ENCODE measurements around the gene NQO2. TPM values are rescaled to one million over a fixed set of nuclear protein-coding genes. Genes with fewer than 3 reads are reported as not detected.

The NQO2 gene
- total RNA-seq, 1 donor from 2014 or later: 9.4 TPM

DNA sequence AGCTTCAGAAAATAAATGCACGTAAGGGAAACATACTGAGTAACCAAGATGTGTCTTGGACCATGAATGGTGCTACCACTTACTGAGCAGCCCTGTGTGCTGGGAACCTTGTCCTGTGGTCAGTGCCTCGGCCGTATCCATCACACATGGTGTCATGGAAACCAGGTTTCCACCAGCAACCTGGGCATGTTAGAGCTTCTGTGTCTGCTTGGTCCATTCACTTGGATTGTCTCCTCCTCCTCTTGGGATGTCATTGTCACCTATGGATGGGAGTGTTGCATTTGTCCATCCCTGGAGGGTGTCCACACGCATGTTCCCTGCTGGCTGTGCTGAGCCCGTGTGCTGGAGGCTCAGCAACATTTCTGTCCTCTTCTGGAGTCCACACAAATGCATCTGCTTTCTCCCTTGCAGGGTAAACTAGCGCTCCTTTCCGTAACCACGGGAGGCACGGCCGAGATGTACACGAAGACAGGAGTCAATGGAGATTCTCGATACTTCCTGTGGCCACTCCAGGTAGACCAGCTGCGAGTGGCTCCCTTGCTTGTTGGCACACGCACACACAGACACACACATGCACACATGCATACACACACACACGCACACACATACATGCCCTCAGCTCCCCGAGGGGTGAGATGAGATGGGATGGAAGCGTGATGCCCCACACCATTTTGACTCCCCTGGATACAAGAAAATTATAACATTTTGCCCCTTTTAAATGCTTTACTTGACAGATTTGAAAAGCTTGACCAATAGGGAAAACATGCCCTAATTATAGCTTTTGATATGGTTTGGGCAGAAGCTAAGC, 17.0 kb downstream of the NQO2 start:
- Histone ChIP-seq H3K4me2 (ENCODE audit: low read length) (no peak overlapping the region), H2AFZ (ENCODE audit: low read depth, low read length) (no peak overlapping the region), H3K4me3 (ENCODE audit: insufficient read depth, low read depth, low read length) (no peak overlapping the region), H3K9ac (ENCODE audit: low read length) (no peak overlapping the region), H3K79me2 (ENCODE audit: insufficient read depth, low read length) (no peaks in the 10 kb centered on the region), H3K27ac (ENCODE audit: low read depth, low read length) (no peak overlapping the region), H4K20me1 (ENCODE audit: insufficient read depth, low read length) (no peaks in the 10 kb centered on the region), H3K36me3 (ENCODE audit: insufficient read depth, low read length) (peaks cover 7% of the 10 kb centered on the region), H3K27me3 (ENCODE audit: insufficient read depth, low read length) (no peaks in the 10 kb centered on the region), H3K4me1 (ENCODE audit: insufficient read depth, low read length) (peaks cover 4% of the 10 kb centered on the region), H3K9me3 (ENCODE audit: insufficient read depth, low read depth, low read length) (peaks cover 5% of the 10 kb centered on the region)
- H3K4me3 Mint-ChIP-seq (ENCODE audit: unreplicated experiment): no peak overlapping the region
- TF ChIP-seq, protein P1, sequence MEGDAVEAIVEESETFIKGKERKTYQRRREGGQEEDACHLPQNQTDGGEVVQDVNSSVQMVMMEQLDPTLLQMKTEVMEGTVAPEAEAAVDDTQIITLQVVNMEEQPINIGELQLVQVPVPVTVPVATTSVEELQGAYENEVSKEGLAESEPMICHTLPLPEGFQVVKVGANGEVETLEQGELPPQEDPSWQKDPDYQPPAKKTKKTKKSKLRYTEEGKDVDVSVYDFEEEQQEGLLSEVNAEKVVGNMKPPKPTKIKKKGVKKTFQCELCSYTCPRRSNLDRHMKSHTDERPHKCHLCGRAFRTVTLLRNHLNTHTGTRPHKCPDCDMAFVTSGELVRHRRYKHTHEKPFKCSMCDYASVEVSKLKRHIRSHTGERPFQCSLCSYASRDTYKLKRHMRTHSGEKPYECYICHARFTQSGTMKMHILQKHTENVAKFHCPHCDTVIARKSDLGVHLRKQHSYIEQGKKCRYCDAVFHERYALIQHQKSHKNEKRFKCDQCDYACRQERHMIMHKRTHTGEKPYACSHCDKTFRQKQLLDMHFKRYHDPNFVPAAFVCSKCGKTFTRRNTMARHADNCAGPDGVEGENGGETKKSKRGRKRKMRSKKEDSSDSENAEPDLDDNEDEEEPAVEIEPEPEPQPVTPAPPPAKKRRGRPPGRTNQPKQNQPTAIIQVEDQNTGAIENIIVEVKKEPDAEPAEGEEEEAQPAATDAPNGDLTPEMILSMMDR (IDR thresholded peaks at IDR 0.05; ENCODE audit: insufficient read depth, low read depth, low read length): no peak
- TF ChIP-seq EZH2 (IDR thresholded peaks at IDR 0.05; ENCODE audit: insufficient read depth, low read length): no peak
- DNase-seq (ENCODE audit: low read depth) (no peak), FAIRE-seq (no peak)
- H3K36me3 Mint-ChIP-seq (ENCODE audit: low read depth, unreplicated experiment): peaks cover 38% of the 10 kb centered on the region
- no peaks in the 10 kb centered on the region for H3K27me3 Mint-ChIP-seq (ENCODE audit: low read depth, unreplicated experiment)
- H3K27ac Mint-ChIP-seq (ENCODE audit: unreplicated experiment): no peak overlapping the region
- peaks cover 5% of the 10 kb centered on the region for H3K4me1 Mint-ChIP-seq (ENCODE audit: low read depth, unreplicated experiment)
- H3K9me3 Mint-ChIP-seq (ENCODE audit: unreplicated experiment): peaks cover 14% of the 10 kb centered on the region

DNA sequence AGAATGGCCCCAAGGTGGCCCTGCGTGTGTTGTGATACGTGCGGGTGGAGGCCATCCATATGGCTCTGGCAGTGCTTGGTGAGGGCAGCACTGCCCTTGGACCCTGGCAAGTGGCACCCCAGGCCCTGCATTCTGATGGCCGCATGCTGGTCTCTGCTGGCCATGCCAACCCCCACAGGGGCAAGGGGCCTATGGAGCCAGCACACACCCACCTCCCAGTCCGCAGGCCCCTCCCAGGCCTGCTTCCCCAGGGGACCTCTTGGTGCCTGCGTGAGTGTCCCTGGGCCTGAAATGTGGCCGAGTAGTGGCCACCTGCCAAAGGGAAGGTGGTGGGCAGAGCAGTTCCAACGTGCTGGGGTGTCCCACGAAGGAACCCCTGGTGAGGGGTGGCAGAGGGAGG, 17.6 kb downstream of the NQO2 start:
- peaks cover 2% of the 10 kb centered on the region for H3K36me3 ChIP-seq (ENCODE audit: insufficient read depth, low read length)
- no peak overlapping the region for H3K4me3 Mint-ChIP-seq (ENCODE audit: unreplicated experiment)
- no peaks in the 10 kb centered on the region for H3K27me3 Mint-ChIP-seq (ENCODE audit: low read depth, unreplicated experiment)
- no peak overlapping the region for H3K9ac ChIP-seq (ENCODE audit: low read length)
- peaks cover 31% of the 10 kb centered on the region for H3K36me3 Mint-ChIP-seq (ENCODE audit: low read depth, unreplicated experiment)
- H3K9me3 ChIP-seq (ENCODE audit: insufficient read depth, low read depth, low read length): peaks cover 2% of the 10 kb centered on the region
- H4K20me1 ChIP-seq (ENCODE audit: insufficient read depth, low read length): no peaks in the 10 kb centered on the region
- H3K27ac Mint-ChIP-seq (ENCODE audit: unreplicated experiment): no peak overlapping the region
- FAIRE-seq (no peak), DNase-seq (ENCODE audit: low read depth) (no peak)
- peaks cover 5% of the 10 kb centered on the region for H3K4me1 Mint-ChIP-seq (ENCODE audit: low read depth, unreplicated experiment)
- H3K9me3 Mint-ChIP-seq (ENCODE audit: unreplicated experiment): peaks cover 8% of the 10 kb centered on the region
- no peaks in the 10 kb centered on the region for H3K79me2 ChIP-seq (ENCODE audit: insufficient read depth, low read length)
- no peak overlapping the region for H3K4me2 ChIP-seq (ENCODE audit: low read length)
- H3K27me3 ChIP-seq (ENCODE audit: insufficient read depth, low read length): no peaks in the 10 kb centered on the region
- H3K4me1 ChIP-seq (ENCODE audit: insufficient read depth, low read length): peaks cover 4% of the 10 kb centered on the region
- H3K27ac ChIP-seq (ENCODE audit: low read depth, low read length): no peak overlapping the region
- H3K4me3 ChIP-seq (ENCODE audit: insufficient read depth, low read depth, low read length): no peak overlapping the region
- no peak overlapping the region for H2AFZ ChIP-seq (ENCODE audit: low read depth, low read length)
- TF ChIP-seq, protein P1 (IDR thresholded peaks at IDR 0.05; ENCODE audit: insufficient read depth, low read depth, low read length): no peak
- no peak for TF ChIP-seq EZH2 (IDR thresholded peaks at IDR 0.05; ENCODE audit: insufficient read depth, low read length)

DNA sequence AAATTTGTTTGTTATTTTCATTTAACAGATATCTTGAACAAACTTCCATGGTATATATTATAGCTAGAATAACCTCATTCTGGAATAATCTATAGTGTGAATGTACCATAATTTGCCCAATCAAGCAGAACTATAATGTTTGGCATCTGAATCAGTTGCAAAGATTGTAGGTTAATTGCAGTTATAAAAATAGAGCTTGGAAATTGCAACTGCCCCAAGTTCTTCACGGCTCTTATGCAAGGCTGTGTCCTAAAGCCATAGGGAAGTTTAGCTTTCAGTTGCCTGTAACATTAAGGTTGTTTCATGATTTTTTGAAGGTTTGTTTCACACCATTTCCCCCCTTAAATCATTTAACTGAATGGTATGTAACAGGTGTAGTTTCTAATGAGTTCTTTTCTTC, 19.4 kb downstream of the NQO2 start:
- DNase-seq (ENCODE audit: low read depth) (no peak), FAIRE-seq (no peak)
- H3K27ac Mint-ChIP-seq (ENCODE audit: unreplicated experiment): no peak overlapping the region

More for the DNA sequence above, 19.4 kb downstream of the NQO2 start:
- no peak for TF ChIP-seq EZH2 (IDR thresholded peaks at IDR 0.05; ENCODE audit: insufficient read depth, low read length)
- TF ChIP-seq, protein P1 (IDR thresholded peaks at IDR 0.05; ENCODE audit: insufficient read depth, low read depth, low read length): no peak
- Mint-ChIP-seq H3K4me3 (ENCODE audit: unreplicated experiment) (no peak overlapping the region), H3K36me3 (ENCODE audit: low read depth, unreplicated experiment) (peaks cover 29% of the 10 kb centered on the region), H3K27me3 (ENCODE audit: low read depth, unreplicated experiment) (no peaks in the 10 kb centered on the region), H3K9me3 (ENCODE audit: unreplicated experiment) (no peaks in the 10 kb centered on the region), H3K4me1 (ENCODE audit: low read depth, unreplicated experiment) (peaks cover 13% of the 10 kb centered on the region)
- no peak overlapping the region for H3K27ac ChIP-seq (ENCODE audit: low read depth, low read length)
- H3K9ac ChIP-seq (ENCODE audit: low read length): no peak overlapping the region
- H3K36me3 ChIP-seq (ENCODE audit: insufficient read depth, low read length): peaks cover 2% of the 10 kb centered on the region
- no peaks in the 10 kb centered on the region for H3K27me3 ChIP-seq (ENCODE audit: insufficient read depth, low read length)
- no peak overlapping the region for H3K4me3 ChIP-seq (ENCODE audit: insufficient read depth, low read depth, low read length)
- H4K20me1 ChIP-seq (ENCODE audit: insufficient read depth, low read length): no peaks in the 10 kb centered on the region
- no peak overlapping the region for H2AFZ ChIP-seq (ENCODE audit: low read depth, low read length)
- H3K79me2 ChIP-seq (ENCODE audit: insufficient read depth, low read length): peaks cover 9% of the 10 kb centered on the region
- H3K4me1 ChIP-seq (ENCODE audit: insufficient read depth, low read length): peaks cover 10% of the 10 kb centered on the region
- H3K4me2 ChIP-seq (ENCODE audit: low read length): no peak overlapping the region
- H3K9me3 ChIP-seq (ENCODE audit: insufficient read depth, low read depth, low read length): no peaks in the 10 kb centered on the region
